ENCODE measurements around the gene KLHL17. TPM values are rescaled to one million over a fixed set of nuclear protein-coding genes. Genes with fewer than 3 reads are reported as not detected.
A peak's percentile ranks its signal among the peaks of the same experiment; 100 is the strongest.

KLHL17 gene
- total and polyA plus RNA-seq, 9 of the 15 experiments (the other 6 are each of a cell fraction or from before 2014, with no cell fraction given) = 0.14 to 84.8 (median 13.0) TPM

GRCh38 chr1:924656-925560 is 35.5 kb upstream of the KLHL17 start (continued):
- TF ChIP-seq CHD7 (IDR thresholded peaks at IDR 0.05; ENCODE audit: low read depth, low read length) = no peak
- TF ChIP-seq ZBTB40 (IDR thresholded peaks at IDR 0.05) = no peak
- no peak for TF ChIP-seq ZBTB40 (CRISPR knock-in tag; IDR thresholded peaks at IDR 0.05)
- TF ChIP-seq RBBP5 (IDR thresholded peaks at IDR 0.05; ENCODE audit: borderline replicate concordance, insufficient read depth, low read length, poor library complexity, severe bottlenecking) = peak; percentile 22
- no peak for TF ChIP-seq KDM1A (IDR thresholded peaks at IDR 0.05)
